Ishikawa (cell line): ENCODE data around the gene SGPP2.
A peak's percentile ranks its signal among the peaks of the same experiment; 100 is the strongest.

Experiments
- CEBPB ChIP-seq: IDR thresholded peaks from 2 replicates; pipeline ENCODE4 v1.6.1; 2012
- CREB1 ChIP-seq: IDR thresholded peaks from 2 replicates; pipeline ENCODE4 v1.6.1; 2012; ENCODE audit warnings: low read depth
- EGR1 ChIP-seq: IDR thresholded peaks from 2 replicates; pipeline ENCODE4 v1.6.1; 2012
- EP300 ChIP-seq: IDR thresholded peaks from 2 replicates; pipeline ENCODE4 v1.6.1; 2012; ENCODE audit warnings: borderline replicate concordance
- FOXM1 ChIP-seq: IDR thresholded peaks from 2 replicates; pipeline ENCODE4 v1.6.1; 2012; ENCODE audit warnings: low read depth, borderline replicate concordance
- NFIC ChIP-seq: IDR thresholded peaks from 2 replicates; pipeline ENCODE4 v1.6.1; 2012
- RAD21 ChIP-seq: IDR thresholded peaks from 2 replicates; pipeline ENCODE4 v1.6.1; 2012; ENCODE audit warnings: low read depth
- TAF1 ChIP-seq: IDR thresholded peaks from 2 replicates; pipeline ENCODE4 v1.6.1; 2012; ENCODE audit warnings: low read depth, mild to moderate bottlenecking
- TCF12 ChIP-seq: IDR thresholded peaks from 2 replicates; pipeline ENCODE4 v1.6.1; 2012; ENCODE audit warnings: low read depth
- TEAD4 ChIP-seq: IDR thresholded peaks from 2 replicates; pipeline ENCODE4 v1.6.1; 2012
- USF1 ChIP-seq: IDR thresholded peaks from 2 replicates; pipeline ENCODE4 v1.6.1; 2012
- ZBTB7A ChIP-seq: IDR thresholded peaks from 2 replicates; pipeline ENCODE4 v1.6.1; 2012; ENCODE audit warnings: low read depth
- TF ChIP-seq, protein P1 (sequence below): IDR thresholded peaks from 2 replicates; pipeline ENCODE4 v1.6.1; 2012; ENCODE audit warnings: low read depth, mild to moderate bottlenecking
- TF ChIP-seq, protein P2 (sequence below): IDR thresholded peaks from 2 replicates; pipeline ENCODE4 v1.6.1; 2012

- TF ChIP-seq TEAD4 (no peak), CEBPB (no peak), EP300 (no peak), FOXM1 (no peak), TAF1 (no peak), NFIC (peak; percentile 58), RAD21 (no peak), TCF12 (no peak), CREB1 (no peak), USF1 (no peak), ZBTB7A (no peak), EGR1 (no peak)
- TF ChIP-seq, protein P1, sequence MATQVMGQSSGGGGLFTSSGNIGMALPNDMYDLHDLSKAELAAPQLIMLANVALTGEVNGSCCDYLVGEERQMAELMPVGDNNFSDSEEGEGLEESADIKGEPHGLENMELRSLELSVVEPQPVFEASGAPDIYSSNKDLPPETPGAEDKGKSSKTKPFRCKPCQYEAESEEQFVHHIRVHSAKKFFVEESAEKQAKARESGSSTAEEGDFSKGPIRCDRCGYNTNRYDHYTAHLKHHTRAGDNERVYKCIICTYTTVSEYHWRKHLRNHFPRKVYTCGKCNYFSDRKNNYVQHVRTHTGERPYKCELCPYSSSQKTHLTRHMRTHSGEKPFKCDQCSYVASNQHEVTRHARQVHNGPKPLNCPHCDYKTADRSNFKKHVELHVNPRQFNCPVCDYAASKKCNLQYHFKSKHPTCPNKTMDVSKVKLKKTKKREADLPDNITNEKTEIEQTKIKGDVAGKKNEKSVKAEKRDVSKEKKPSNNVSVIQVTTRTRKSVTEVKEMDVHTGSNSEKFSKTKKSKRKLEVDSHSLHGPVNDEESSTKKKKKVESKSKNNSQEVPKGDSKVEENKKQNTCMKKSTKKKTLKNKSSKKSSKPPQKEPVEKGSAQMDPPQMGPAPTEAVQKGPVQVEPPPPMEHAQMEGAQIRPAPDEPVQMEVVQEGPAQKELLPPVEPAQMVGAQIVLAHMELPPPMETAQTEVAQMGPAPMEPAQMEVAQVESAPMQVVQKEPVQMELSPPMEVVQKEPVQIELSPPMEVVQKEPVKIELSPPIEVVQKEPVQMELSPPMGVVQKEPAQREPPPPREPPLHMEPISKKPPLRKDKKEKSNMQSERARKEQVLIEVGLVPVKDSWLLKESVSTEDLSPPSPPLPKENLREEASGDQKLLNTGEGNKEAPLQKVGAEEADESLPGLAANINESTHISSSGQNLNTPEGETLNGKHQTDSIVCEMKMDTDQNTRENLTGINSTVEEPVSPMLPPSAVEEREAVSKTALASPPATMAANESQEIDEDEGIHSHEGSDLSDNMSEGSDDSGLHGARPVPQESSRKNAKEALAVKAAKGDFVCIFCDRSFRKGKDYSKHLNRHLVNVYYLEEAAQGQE: no peak
- TF ChIP-seq, protein P2, sequence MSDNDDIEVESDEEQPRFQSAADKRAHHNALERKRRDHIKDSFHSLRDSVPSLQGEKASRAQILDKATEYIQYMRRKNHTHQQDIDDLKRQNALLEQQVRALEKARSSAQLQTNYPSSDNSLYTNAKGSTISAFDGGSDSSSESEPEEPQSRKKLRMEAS: 0 out of 2 replicates have a peak, but pooled peaks have one; percentile 32
These were observed 144.5 kb downstream of the SGPP2 start for GRCh38 chr2:222568865-222569264.
